GM21528 (cell line): ENCODE results near the gene ANO4.
"Not testable (repeated sequence)": the region's sequence is repeated elsewhere in the genome, so short reads cannot be mapped to it uniquely, and the experiment has no call there.

Source experiments
- ATAC-seq: cut with Tn5 transposase; IDR thresholded peaks from one replicate; pipeline ENCODE4 v1.9.1; 2021; ENCODE audit warnings: mild to moderate bottlenecking, moderate library complexity; ENCODE audit not compliant: unreplicated experiment, low FRiP score

Gene ANO4

DNA sequence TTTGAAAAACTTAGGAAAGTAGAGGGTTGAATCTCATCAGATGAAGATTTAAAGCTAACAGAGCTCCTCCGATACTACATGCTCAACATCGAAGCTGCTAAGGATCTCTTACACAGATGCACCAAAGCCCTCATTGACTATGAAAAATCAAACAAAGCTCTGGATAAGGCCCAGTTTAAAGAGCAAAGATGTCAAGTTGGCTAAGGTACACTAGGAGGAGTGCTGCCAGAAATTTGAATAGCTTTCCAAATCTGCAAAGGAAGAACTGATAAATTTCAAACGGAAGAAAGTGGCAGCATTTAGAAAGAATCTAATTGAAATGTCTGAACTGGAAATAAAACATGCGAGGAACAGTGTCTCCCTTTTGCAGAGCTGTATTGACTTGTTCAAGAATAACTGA lies 274.3 kb downstream of the ANO4 start:
- no peak for ATAC-seq

DNA sequence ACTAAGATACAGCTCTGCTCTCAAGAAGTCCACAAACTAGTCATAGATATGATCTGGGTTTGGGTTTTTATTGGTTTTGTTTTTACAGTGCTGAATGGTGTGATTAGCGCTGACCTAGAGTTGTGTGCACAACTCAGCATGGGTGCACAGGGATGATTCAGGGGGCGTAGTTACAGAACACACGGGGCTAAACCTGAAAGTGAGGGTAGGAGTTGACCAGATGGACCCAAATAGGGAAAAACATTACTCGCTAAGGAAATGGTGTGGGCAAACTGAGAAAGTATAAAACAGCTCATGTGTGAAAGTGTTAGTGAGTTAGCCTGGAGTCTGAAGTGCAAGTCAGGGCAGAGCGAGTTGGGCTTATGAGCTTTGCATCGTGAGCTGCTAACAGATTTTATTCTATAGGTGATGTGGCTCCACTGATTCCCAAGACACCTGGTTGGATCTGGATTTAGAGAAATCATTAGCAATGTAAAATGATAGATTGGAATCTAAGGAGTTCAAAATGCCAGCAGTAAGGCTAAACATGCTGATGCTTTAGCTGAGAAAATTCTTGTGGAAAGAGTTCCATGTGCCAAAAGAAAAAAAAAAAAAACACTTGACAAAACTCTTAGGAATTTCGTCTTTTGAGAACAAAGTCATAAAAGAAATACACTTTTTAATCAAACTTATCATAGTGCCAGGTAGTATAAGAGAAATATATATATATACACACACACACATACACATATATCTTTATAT lies 280.5 kb downstream of the ANO4 start:
- ATAC-seq, result no peak

DNA sequence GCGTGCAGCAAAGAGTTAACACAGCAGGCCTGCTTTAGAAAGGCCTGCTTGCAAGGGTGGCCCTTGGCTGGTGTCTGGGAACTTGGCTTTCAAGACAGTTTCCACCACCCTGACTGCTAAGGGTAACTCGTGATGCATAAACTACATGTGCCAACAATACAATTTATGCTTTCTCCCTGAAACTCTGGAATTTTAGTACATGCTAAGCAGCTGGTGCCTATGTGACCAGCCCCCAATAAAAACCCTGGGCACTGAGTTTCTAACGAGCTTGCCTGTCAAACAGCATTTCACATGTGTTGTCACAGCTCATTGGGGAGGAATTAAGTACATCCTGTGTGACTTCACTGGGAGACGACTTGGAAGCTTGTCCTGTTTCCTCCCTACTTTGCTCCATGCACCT lies 282.3 kb downstream of the ANO4 start:
- no peak for ATAC-seq

DNA sequence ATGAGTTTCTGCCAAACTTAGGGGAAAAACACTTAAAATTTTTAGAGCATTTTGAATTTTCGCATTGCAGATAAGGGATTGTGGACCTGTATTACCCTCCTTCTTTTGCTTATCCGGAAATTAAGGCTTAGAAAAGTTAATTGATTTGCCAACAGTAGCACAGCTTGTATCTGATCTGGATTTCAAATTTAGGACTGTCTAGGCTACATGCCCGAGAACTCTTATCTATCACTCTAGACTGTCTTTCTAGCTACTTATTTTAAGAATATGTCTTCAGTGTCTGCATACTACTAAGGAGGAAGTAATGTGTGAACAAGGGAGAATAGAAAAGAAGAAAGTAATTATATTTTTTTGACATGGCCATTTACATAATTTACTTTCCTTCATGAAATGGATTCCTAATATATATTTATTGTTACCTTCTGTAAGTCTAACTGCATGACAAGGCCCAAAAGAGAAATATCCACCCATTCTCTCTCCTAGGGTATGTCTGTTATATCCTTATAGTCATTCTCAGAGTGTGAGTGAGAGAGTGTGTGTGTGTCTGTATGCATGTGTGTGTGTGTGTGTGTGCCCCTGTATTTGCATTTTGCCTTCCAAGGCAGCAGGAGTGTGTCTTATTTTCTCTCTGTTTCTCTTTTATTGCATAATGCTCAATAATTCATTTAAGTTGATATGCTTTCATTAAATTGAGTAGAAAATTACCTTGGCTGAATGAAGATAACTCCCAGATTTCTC lies 283.4 kb downstream of the ANO4 start:
- ATAC-seq, result no peak

DNA sequence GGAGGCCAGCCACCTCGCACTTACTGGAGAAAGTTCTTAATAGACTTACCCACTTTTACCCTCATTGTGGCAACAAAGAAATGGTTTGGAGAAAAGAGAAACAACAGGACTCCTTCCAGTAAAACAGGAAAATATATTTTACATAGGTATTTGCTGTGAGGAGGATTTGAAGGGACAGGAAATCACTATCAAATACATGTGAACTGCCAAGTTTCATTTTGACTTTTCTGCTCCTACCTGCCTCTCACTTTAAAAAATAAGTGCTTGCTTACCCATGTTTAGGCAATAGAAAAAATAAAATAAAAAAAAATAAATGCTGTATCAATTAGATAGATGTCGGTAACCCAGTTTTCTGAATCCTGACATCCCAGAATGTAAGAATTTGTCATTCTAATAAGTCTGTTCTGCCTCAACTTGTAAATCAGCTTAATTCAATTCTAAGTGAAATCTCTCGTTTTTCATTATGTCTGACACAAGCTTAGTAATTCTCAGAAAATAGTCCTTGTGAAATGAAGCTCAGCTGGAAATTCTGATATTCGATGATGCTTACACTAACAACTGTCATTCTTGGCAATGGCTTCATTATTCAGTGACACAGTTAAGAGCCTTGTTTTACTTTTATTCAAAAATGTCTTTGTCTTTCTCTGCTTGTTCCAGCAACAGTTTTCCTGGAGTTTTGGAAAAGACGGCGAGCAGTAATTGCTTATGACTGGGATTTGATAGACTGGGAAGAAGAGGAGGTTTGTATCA lies 284.1 kb downstream of the ANO4 start:
- no peak for ATAC-seq

DNA sequence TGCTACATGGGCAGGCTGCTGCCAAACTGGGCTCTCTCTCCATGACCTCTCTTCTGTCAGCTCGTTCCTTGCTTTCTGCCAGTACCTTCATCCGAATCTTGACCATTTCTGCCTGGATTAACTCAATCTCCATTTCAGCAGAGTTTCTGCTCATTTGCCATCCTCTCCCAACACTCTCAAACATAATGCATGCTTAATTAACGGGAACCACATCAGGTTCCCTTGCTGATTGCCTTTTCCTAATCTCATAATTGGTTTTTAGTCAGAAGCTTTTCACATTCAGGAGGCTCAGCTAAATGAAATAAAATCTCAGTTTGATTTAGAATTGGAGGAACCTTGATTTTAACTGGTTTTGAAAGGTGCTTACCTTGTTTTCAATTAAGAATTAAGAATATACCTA lies 288.1 kb downstream of the ANO4 start:
- ATAC-seq, result no peak

DNA sequence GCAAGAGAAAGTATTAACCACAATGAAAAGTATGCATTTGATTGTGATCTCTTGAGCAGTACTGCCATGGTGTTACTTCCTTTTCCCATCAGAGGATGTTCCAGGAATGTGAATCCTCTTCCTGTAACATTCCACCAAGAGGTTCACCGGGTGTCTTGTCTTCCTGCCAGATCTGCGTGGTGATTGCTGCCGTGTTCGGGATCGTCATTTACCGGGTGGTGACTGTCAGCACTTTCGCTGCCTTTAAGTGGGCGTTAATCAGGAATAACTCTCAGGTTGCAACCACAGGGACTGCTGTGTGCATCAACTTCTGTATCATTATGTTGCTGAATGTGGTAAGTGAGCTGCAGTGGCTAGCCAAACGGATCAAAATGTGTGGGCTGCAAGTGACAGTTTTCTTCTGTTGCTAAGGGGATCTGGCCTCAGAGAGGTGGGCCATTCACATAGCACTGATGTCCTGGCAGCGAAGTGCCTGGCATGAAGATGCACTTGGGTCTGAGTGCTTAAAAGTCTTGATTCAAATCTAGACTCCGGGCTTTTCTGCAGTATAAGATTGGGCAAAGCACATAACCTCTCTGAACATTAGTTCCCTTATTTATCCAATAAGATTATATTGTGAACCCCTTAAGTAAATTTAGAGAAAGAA lies 292.0 kb downstream of the ANO4 start:
- ATAC-seq, result no peak

DNA sequence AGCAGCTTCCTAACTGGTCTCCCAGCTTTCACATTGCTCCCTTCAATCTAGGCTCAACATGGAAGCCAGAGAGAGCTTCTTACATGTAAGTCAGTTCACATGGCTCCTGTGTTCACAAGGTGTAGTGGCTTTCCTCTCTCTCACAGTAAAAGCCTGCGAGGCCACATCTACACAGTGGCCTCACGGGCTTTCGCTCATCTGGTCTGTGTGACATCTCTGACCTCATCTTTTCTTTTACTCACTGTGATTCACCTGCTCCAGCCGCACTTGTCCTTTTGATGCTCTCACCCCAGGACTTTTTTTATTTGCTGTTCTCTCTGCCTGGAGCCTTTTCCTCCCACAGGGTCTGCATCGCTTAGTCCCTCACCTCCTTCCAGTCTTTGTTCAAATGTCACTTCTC lies 293.3 kb downstream of the ANO4 start:
- no peak for ATAC-seq

DNA sequence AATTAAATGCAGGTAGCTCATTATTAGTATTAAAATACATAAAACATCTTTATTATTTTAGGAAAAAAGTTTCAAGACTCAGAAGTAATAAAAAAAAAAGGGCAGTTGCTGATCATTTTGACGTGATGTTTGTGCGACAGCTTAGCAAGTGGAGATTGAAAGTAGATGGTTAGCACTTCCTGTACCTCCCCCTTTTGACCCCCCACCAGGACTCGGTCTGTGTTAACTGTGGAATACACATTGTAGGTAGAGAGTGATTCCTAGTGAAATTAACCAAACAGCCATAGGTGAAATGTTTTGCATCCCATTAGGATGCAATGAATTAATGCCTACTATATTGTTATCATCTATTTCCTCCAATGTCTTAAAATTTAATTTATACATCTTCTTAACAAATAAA lies 294.7 kb downstream of the ANO4 start:
- ATAC-seq, result no peak

DNA sequence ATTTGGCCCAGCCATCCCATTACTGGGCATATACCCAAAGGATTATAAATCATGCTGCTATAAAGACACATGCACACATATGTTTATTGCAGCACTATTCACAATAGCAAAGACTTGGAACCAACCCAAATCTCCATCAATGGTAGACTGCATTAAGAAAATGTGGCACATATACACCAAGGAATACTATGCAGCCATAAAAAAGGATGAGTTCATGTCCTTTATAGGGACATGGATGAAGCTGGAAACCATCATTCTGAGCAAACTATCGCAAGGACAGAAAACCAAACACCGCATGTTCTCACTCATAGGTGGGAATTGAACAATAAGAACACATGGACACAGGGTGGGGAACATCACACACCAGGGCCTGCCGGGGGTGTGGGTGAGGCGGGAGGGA lies 295.6 kb downstream of the ANO4 start:
- ATAC-seq, result not testable (repeated sequence)

DNA sequence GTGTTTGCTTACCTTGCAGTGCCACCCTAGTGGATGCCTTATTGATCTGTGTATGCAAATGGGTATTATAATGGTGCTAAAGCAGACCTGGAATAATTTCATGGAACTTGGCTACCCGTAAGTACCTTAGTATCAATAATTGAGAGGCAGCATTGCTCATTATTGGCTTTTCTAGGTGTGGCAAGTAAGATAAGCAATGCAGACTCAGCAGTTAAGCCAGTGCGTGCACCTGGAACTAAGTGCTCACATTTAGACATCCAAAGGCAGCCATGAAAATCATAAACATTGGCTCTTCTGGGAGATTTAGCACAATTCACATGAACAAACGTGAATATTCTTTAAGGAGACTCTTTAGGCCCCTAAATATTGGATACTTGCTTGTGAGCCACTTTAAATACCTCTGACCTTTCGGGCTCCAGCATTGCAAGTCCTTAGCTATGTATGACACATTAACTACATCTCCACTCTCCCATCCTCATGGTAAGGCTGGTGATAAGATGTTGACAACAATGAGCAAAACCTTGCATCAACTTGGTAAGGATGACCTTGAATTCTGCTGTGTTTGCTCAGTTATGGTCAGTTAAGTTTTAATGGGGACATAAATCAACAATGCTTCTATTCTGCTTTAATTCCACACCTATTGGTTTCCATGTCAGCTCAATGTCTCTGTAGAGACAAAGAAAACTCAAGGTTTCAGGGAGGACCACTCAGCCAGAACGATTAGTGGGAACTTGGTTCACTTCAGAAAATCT lies 303.4 kb downstream of the ANO4 start:
- ATAC-seq, result no peak

DNA sequence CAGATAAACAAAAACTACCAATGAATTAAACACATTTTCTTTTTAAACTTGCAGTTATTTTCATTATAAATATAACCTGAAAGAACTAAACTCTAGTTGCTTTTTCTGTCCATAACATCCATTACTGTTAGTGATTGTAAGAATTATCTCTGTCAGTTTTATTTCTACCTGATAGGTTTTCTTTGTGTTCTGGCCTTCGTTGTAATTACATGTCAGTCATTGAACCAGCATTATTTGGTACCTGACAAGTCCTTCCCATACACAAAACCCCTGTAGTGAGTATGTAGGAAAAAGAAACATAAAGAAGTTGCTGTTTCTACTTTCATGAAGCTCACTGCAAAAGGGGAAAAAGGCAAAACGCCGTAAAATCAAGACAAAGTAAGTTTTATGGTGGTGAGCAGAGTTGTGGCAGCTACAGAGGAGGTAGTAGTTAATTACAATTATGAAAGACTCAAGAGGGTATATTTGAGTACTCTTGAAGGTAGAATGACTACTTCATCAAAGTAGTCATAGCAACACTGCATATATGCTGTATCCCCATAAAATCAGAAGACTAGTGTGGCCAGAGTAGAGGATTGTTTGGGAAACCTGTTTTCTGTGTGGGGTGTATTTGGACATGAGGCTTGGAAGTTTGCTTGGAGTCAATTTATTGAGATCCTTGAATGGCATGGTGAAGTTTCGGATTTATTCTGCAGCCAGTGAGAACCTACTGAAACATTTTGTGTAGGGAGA lies 312.6 kb downstream of the ANO4 start:
- no peak for ATAC-seq

DNA sequence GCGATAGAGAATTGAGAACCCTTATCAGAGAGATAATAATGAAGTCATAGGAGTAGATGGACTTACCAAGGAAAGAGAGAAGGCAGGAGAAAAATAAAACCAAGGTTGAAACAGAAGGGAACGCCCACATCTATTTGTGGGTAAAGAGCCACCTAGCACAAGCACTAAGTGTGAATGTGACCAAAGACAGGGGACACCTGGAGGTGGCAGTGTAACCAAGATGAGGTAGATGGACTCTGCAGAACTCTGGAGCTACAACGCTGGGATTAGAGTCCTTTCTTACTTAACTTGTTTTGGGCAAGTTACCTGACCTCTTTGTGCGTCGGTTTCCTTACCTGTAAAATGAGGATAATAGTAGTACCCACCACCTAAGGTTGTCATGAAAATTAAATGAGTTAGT lies 313.6 kb downstream of the ANO4 start:
- ATAC-seq, result no peak

DNA sequence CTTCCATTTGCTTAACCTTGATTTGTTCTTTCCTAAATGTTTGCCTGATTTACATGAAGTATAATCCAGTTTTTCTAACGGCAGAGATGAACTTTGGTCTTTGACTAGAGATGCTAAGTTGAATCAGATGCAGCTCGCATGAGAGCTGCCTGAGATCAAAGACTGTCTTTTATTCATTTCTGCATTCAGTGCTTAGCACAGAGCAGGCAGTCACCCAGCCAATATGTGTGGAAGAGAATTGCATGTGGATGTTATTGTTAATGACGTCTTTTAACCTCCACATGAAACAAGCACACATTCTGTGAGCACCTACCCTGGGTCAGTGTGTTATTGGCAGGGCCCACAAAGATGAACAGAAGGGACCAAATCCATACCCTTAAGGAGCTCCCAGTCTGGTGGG lies 316.3 kb downstream of the ANO4 start:
- ATAC-seq, result no peak

DNA sequence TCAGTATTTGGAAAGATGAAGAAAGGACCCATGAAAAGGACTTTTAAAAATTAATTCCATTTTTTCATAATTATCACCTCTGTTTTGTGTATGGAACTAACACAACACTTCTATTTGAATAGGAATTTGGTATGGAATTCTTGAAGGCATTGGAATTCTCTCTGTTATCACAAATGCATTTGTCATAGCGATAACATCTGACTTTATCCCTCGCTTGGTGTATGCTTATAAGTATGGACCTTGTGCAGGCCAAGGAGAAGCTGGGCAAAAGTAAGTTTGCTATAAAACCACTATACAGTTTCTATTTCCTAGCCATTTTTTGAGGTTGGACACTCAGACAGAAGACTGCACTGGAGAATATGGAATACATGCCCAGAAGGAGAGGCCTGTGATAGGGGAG lies 316.9 kb downstream of the ANO4 start:
- ATAC-seq, result no peak

DNA sequence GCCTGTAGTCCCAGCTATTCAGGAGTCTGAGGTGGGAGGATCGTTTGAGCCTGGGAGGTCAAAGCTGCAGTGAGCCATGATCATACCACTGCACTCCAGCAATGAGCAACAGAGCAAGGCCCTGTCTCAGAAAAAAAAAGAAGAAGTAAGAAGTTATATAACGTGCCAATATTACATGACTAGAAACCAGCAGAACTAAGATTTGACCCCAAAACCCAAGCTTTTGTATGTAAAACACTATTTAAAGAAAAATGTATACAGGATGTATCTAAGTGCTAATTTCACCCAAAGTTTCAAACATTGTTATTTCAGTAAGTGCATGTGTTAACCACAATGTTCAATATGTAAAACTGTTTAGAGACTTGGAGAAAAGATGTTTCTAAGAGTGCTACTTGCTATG lies 320.8 kb downstream of the ANO4 start:
- ATAC-seq, result no peak

DNA sequence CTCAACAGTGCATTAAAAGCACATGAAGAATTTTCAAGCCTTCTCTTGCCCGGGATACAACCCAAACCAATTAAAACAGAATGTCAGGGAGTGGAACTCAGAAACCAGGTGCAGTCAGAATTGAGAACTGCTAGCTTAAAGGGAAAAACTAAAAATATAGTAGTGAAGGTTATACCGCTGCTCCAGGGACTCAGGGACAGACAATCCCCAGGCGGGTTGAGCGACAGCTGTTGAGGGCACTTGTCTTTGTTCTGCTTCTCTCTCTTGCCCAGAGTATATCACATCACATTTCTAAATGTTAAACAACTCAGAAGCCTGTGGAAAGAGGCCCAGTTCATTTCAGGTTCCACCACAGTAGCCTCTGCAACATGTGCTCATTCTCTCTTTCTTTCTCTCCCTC lies 322.3 kb downstream of the ANO4 start:
- ATAC-seq, result no peak

DNA sequence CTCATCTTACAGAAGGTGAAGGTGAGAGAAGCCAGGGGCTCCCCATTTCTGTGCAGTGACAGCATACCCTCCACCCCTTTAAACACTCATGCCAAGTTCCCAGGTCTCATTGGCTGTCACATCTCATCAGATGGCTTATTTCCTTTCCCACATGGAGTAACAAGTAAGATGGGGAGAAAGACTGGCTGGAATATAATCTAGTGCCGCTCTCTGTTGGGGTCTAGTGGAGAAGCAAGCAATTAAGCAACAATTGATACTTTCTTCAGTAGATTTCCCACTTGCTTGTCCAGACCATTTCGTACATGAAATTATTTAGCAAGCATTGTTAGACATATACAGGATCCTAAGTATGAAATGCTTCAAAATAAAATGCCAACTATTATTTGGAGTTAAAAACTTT lies 323.3 kb downstream of the ANO4 start:
- no peak for ATAC-seq

DNA sequence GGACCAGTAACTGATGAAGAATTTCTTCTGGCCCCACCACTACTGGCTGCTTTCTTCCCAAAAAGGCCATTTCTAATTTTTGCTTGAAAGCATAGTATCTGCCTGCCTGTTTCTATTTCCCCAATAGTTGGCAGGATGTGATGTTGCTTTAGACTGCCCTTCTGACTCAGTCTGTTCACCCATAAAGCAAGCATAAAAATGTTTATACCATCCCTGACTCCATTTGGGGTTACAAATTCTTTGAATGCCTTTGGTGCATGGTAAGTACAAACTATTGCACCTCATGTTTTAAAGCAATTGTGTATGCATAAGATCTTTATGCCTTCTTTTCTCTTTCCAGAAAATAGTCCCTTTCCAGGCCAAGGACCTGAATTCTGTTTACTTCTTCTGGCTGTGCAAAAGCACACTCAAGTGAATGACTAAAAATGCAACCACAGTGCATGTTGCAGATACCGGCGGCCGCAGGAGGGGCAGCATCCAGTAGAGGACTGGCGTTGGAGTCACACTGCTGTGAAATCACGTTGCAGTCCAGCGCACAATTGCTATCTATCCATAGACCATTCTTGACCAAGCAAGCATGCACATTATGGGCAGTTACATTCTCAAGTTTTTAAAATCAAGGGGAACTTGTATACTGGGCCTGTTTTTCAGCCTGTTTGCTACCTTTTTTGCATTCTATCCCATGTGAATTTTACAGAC lies 333.1 kb downstream of the ANO4 start:
- ATAC-seq, result no peak
